Activated gamma-delta T cell (primary cell): ENCODE results near the gene SLC22A16.
"Not testable (repeated sequence)": the region's sequence is repeated elsewhere in the genome, so short reads cannot be mapped to it uniquely, and the experiment has no call there.

ENCODE experiments used
- DNase-seq: peaks from one replicate; lab custom pipeline; 2025; lab: John Stamatoyannopoulos, UW
- total RNA-seq, 2 donors: gene quantifications; one replicate each; lab custom pipeline; 2026; lab: John Stamatoyannopoulos, UW

The SLC22A16 gene, protein sequence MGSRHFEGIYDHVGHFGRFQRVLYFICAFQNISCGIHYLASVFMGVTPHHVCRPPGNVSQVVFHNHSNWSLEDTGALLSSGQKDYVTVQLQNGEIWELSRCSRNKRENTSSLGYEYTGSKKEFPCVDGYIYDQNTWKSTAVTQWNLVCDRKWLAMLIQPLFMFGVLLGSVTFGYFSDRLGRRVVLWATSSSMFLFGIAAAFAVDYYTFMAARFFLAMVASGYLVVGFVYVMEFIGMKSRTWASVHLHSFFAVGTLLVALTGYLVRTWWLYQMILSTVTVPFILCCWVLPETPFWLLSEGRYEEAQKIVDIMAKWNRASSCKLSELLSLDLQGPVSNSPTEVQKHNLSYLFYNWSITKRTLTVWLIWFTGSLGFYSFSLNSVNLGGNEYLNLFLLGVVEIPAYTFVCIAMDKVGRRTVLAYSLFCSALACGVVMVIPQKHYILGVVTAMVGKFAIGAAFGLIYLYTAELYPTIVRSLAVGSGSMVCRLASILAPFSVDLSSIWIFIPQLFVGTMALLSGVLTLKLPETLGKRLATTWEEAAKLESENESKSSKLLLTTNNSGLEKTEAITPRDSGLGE
- total RNA-seq = 0 to 0.26 reads per million in 2 donors

GRCh38 chr6:110476046-110476849 is at the start of gene SLC22A16:
Gene SLC22A16, minus strand, starts transcription at chr6:110476613. Its CDS starts 39 bp downstream, at chr6:110476574.
- DNase-seq = no peak

DNA sequence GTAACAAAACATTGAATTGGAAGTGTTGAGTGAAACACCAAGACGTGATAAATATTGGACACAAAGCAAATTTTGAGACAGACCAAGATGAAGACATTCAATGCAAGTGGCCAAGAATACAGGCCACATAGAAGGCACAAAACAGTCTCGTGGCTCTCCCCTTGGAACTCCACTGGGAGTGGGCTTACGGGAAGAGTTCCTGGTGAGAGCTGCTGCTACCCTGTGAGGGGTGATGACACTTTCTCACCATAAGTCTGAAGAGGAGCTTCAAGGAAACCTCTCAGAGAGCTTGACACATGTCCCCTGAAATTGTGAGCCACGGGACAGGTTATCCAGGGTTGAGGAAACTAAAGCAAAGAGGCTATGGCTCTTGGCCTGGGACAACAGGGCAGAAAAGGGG is 48.6 kb upstream of the SLC22A16 start:
- DNase-seq = no peak

- no peak for DNase-seq
Observed at GRCh38 chr6:110524305-110524704, 47.9 kb upstream of the SLC22A16 start.

DNA sequence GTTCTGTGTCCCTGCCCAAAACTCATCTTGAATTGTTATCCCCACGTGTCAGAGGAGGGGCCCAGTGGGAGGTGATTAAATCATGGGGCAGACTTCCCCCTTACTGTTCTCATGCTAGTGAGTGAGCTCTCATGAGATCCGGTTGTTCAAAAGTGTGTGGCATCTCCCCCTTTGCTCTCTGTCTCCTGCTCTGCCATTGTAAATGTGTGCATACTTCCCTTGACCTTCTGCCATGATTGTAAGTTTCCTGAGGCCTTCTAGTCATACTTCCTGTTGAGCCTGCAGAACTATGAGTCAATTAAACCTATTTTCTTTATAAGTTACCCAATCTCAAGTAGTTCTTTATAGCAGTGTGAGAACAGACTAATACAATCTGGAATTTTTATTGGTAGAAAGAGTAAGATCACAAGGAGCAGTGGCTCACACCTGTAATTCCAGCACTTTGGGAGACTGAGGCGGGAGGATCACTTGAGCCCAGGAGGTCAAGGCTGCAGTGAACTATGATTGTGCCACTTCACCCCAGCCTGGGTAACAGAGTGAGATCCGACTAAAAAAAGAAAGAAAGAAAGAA is 47.1 kb upstream of the SLC22A16 start:
- DNase-seq = no peak

- DNase-seq = no peak
Observed at GRCh38 chr6:110522427-110522826, 46.0 kb upstream of the SLC22A16 start.

GRCh38 chr6:110520992-110521543 is 44.7 kb upstream of the SLC22A16 start:
- no peak for DNase-seq

DNA sequence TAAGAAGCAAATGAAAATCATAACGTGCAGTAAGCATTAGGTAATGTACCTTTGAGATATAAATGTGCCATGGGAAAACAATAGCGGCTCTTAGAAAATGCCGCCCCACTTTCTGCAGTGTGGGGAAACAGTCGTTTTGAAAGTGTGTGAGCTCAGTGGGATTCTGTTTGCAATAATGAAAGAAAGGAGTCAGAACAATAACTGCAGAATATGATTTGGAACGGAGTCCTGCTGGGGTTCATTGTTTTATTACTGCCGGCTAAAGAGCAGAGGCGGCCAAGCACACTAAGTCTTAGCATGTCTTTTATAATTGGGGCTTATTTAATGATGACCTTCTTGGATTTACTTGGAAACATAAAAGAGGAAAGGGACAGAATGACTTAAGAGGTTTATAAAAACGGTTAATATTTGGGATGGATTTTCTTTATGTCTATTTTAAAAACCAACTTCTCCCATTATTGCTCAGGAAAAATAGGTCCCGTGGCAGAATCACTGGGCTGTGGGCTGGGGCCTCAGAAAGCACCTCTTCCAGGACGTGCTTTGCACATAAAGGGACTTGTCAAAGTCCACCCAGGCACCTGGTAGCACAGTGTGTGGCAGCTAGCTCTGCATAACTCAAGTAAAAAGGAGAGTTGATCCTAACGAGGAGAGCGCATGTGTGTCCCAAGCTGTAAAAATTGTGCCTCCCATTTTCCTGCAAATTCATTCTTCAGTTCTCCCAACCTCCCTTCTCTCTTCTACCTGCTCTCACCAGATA is 44.0 kb upstream of the SLC22A16 start:
- DNase-seq = no peak

DNA sequence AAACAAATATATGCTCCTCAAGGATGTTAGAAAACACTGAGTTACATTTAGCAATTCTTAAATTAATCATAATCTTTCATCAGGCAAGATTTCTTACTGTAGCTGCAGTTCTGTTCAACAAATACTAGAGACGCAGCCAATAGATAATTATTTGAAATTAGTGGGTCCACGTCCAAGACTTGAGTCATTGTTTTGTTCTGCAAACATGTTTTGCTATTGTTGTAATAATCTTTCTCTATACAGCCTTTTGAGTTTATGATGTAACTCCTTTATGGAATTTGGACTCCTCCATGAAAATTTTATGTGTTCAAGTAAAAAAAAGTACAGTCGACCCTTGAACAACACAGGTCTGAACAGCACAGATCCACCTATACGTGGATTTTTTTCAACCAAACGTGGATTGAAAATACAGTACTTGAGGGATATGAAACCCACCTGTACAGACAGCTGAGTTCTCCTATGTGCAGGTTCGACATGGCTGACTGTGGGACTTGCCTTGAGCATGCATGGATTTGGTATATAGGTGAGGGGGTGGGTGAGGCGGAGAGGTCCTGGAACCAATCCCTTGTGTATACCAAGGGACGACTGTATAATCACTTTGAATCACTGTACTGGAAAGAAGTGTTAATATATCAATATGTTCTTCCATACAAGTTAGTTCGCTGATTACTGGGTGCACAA is 41.3 kb upstream of the SLC22A16 start:
- DNase-seq = no peak

DNA sequence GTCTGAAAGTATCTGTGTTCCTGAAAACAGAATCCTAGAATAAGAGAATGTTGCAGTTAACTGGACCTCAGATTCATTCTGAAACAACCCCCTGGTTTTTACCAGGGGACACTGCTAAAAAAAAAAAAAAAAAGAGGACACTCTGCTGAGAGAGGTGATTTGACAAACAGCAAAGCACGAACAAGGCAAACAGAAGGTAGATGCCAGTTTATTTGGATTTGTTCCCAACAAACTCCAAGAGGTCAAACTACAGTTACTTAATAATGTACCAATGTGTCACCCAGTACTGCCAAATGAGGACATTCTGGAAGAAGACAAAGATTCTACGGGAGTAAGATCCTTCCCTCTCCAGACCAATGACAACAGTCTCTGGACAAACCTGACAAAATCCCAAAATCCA is 40.6 kb upstream of the SLC22A16 start:
- DNase-seq = no peak

DNA sequence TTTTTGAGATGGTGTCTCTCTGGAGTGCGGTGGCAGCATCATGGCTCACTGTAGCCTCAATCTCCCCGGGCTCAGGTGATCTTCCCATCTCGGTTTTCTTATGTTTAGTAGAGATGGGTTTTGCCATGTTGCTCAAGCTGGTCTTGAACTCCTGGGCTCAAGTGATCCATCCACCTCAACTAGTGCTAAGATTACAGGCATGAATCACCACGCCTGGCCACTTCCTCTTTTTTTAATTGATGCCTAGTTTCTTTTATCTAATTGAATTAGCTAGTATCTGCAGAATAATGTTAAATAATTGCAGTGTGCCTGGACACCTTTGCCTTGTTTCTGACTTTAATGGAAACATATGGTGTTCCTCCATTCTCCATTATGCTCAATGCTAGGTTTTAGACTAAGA is 38.4 kb upstream of the SLC22A16 start:
- no peak for DNase-seq

DNA sequence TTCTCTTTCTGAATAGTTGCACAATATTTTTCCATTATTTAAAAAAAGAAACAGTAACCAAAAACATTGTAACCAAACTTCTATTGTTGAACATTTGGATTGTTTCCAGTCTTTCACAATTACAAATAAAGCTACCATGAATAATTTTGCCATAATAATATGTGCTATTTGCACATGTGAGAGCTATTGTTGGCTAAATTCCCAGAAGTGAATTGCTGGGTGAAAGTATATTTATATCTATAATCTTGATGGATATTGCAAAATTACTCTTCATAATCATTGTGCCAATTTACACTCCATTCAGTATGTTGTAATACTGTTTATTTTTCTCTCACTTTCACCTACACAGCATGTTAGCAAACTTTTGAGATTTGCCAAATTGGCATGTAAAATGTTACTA is 36.6 kb upstream of the SLC22A16 start:
- no peak for DNase-seq

DNA sequence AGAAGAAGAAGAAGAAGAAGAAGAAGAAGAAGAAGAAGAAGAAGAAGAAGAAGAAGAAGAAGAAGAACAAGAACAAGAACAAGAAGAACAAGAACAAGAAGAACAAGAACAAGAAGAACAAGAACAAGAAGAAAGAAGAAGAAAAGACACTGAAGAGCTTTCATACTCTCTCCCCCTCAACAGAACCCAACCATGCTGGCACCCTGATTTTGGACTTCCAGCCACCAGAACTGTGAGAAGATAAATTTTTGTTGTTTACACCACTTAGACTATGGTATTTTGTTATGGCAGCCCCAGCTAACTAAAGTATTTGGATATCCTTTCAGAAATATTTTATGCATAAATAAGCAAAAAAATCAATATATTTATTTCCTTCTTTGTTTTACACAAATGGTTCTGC is 36.1 kb upstream of the SLC22A16 start:
- not testable (repeated sequence) for DNase-seq

DNA sequence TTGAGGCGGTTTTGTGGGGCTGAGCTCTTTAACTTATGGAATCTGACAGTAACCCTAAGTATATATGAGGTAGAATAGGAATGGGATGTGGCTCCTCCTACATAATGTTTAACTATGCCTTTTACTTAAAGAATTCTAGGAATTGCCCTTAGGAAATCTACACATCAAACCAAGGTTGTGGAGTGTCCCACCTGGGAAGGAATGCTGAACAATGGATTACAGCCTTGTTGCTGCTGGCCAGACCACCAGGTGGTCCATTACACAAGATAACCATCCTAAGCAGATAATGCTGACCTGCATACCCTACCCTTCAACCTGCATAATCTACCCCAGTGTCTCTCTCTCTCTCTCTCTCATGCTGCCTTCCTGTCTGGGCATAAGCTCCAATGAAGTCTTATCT is 35.0 kb upstream of the SLC22A16 start:
- no peak for DNase-seq

DNA sequence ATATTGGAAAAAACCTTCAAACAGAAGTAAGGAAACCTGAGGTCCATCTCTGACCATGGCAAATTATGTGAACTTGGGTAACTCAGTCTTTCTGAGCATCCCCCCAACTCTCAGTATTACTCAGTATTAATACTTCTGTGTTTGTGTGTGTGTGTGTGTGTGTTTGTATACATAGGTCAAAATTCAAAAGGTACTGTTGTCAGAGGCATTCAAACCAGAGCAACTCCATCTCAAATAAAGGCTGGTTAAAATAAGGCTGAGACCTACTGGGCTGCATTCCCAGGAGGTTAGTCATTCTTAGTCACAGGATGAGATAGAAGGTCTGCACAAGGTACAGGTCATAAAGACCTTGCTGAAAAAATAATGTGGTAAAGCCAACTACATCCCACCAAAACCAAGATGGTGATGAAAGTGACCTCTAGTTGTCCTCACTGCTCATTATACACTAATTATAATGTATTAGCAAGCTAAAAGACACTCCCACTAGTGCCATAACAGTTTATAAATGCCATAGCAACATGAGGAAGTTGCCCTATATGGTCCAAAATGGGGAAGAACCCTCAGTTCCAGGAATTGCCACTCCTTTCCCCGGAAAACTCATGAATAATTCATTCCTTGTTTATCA is 33.3 kb upstream of the SLC22A16 start:
- DNase-seq = no peak

GRCh38 chr6:110504891-110505290 is 28.5 kb upstream of the SLC22A16 start:
- not testable (repeated sequence) for DNase-seq

- no peak for DNase-seq
Observed at GRCh38 chr6:110495949-110496348, 19.5 kb upstream of the SLC22A16 start.

DNA sequence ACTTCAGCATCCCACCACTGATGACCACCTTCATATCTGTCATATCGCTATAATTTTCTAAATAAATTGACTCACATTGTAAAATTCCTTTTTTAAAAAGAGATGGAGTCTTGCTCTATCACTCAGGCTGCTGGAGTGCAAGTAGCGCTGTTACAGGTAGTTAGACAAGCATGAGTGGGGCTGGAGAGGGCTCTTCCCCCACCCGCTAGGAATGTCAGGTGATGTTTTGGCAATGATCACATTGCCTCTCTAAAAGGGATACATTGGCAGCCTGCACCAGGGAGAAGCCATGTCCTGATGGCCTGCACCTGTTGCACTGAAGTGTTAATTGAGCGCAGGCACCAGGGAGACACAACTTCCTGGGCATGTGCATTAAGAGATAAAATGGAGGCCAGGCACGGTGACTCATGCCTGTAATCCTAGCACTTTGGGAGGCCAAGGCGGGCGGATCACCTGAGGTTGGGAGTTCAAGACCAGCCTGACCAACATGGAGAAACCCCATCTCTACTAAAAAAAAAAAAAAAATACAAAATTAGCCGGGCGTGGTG is 16.9 kb upstream of the SLC22A16 start:
- no peak for DNase-seq

- no peak for DNase-seq
Observed at GRCh38 chr6:110492584-110492983, 16.2 kb upstream of the SLC22A16 start.

- no peak for DNase-seq
Observed at GRCh38 chr6:110491644-110492317, 15.4 kb upstream of the SLC22A16 start.
